GM23248 (cell line): ENCODE measurements around the gene CEP295NL. TPM values are rescaled to one million over a fixed set of nuclear protein-coding genes. Genes with fewer than 3 reads are reported as not detected.
A peak's percentile ranks its signal among the peaks of the same experiment; 100 is the strongest.

ENCODE experiments used
- DNase-seq: peaks from one replicate; pipeline ENCODE4 v3.0.0-alpha.2; 2015
- H2AFZ ChIP-seq: fragments of 200-600 bp; sonication (generic); 2 replicates; pipeline ENCODE4 v1.6.1; 2016; ENCODE audit warnings: antibody characterized with exemption
- H3F3A ChIP-seq: fragments of 200-600 bp; sonication (generic); 2 replicates; pipeline ENCODE4 v1.6.1; 2016; ENCODE audit warnings: mild to moderate bottlenecking, antibody characterized with exemption, mixed run types; ENCODE audit not compliant: insufficient read depth
- H3K27ac ChIP-seq: fragments of 200-600 bp; sonication (generic); 2 replicates; pipeline ENCODE4 v1.5.1; 2016; ENCODE audit warnings: mild to moderate bottlenecking
- H3K27me3 ChIP-seq: fragments of 200-600 bp; sonication (generic); replicated peaks from 2 replicates; pipeline ENCODE4 v1.6.1; 2016; ENCODE audit warnings: mild to moderate bottlenecking; ENCODE audit not compliant: insufficient read depth
- H3K36me3 ChIP-seq: fragments of 200-600 bp; sonication (generic); 2 replicates; pipeline ENCODE4 v1.6.1; 2016; ENCODE audit warnings: low read depth, mild to moderate bottlenecking
- H3K4me1 ChIP-seq: fragments of 200-600 bp; sonication (generic); 2 replicates; pipeline ENCODE4 v1.6.1; 2016; ENCODE audit warnings: mild to moderate bottlenecking; ENCODE audit not compliant: insufficient read depth
- H3K4me2 ChIP-seq: fragments of 200-600 bp; sonication (generic); one replicate; pipeline ENCODE4 v1.6.1; 2016; ENCODE audit warnings: mild to moderate bottlenecking; ENCODE audit not compliant: unreplicated experiment
- H3K4me3 ChIP-seq: fragments of 200-600 bp; sonication (generic); 2 replicates; pipeline ENCODE4 v1.5.1; 2016; ENCODE audit warnings: mild to moderate bottlenecking
- H3K79me2 ChIP-seq: fragments of 200-600 bp; sonication (generic); 2 replicates; pipeline ENCODE4 v1.6.1; 2016; ENCODE audit warnings: mild to moderate bottlenecking; ENCODE audit not compliant: insufficient read depth
- H3K9ac ChIP-seq: fragments of 200-600 bp; sonication (generic); 2 replicates; pipeline ENCODE4 v1.6.1; 2016; ENCODE audit warnings: mild to moderate bottlenecking
- H3K9me2 ChIP-seq: fragments of 200-600 bp; sonication (generic); 2 replicates; pipeline ENCODE4 v1.6.1; 2016; ENCODE audit warnings: mixed run types, mild to moderate bottlenecking, moderate library complexity; ENCODE audit not compliant: insufficient read depth
- H3K9me3 ChIP-seq: fragments of 200-600 bp; sonication (generic); one replicate; pipeline ENCODE4 v1.6.1; 2017; ENCODE audit warnings: low read depth
- H4K20me1 ChIP-seq: fragments of 200-600 bp; sonication (generic); 2 replicates; pipeline ENCODE4 v1.6.0; 2016; ENCODE audit not compliant: insufficient read depth
- EZH2 ChIP-seq: fragments of 200-600 bp; sonication (generic); IDR thresholded peaks from 2 replicates; pipeline ENCODE4 v1.6.1; 2018; ENCODE audit warnings: antibody characterized with exemption, mild to moderate bottlenecking; ENCODE audit not compliant: insufficient read depth, poor library complexity, severe bottlenecking
- EZH2phosphoT487 ChIP-seq: fragments of 200-600 bp; sonication (generic); IDR thresholded peaks from 2 replicates; pipeline ENCODE4 v1.6.1; 2018; ENCODE audit warnings: antibody characterized with exemption, moderate library complexity, mild to moderate bottlenecking, low read depth; ENCODE audit not compliant: insufficient read depth
- WGBS, 2 experiments: methylation state at CpG; one replicate each; pipeline ENCODE4 v1.1.6; 2015 to 2017; ENCODE audit warnings: low lambda C conversion rate in 2 of 2, low coverage in 1 of 2; ENCODE audit errors: missing lambda C conversion rate in 2 of 2; 5-methylcytosine and 5-hydroxymethylcytosine counted together
- in situ Hi-C: fragments of 300-500 bp; cut with MboI; formaldehyde crosslinking; loops from 2 replicates; pipeline ENCODE4 v1.15.0; 2020
- polyA plus RNA-seq: library from polyadenylated mRNA; unstranded; fragments of >200 nt; fragmentation: Nextera tagmentation; extraction: Ambion mirVana; gene quantifications from 2 replicates; pipeline ENCODE4 v1.2.1, GENCODE V29; 2016
- total RNA-seq: library from RNA; depleted of rRNA; stranded (reverse); fragments of >200 nt; shearing (Covaris generic); gene quantifications from 2 replicates; pipeline ENCODE4 v1.2.3, GENCODE V29; 2014

The CEP295NL gene
- total and polyA plus RNA-seq, 2 experiments from 2014 or later = 0.11 to 0.14 TPM

GRCh38 chr17:78896834-78897663, 6.0 kb downstream of the CEP295NL start:
- DNase-seq = no peak

DNA sequence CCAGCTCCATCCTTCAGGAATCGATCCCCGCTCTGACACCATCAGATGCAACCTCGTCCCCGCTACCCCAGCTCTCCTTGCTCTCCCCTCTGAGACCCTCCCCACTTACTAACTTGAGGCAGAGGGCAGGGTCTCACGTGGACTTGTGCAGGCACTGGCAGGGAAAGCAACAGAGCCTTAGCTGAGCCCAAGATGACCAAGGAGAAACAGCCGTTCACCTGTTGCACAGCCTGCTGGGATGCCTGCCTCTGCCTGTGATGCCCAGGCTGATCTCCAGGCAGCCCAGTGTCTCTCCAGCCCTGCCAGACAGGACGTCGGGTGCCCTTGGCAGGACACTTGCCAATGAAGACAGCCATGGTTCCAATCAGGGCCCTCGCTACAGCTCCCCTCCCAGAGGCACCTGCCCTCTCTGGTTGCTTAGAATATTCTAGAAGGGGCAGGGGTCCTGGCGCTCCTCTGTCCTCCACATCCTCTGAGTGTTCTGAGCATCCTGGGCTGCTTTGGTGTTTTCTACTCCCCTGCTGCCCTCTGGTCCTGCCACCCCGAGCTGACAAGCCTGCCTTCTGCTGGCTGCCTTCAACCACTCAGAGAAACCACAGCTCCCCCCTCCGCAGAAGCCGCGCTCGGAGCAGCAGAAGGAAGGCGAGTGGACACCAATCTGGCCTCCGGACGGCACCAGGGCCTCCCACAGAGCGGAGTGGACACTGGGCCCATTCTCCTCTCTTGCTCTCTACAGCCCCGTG, 6.7 kb downstream of the CEP295NL start:
- H3K9ac ChIP-seq = peak overlapping the region; percentile 20
- peaks cover 47% of the 10 kb centered on the region for H3F3A ChIP-seq
- WGBS, 2 experiments = 57 to 59% methylated on average over 20 of the region's 20 CpGs
- in situ Hi-C loops = no loop called here
- H3K27ac ChIP-seq = peak overlapping the region; percentile 38
- H3K27me3 ChIP-seq = no peaks in the 10 kb centered on the region
- H4K20me1 ChIP-seq = no peaks in the 10 kb centered on the region; the same call in 1 of the 2 replicates
- no peak for DNase-seq
- peaks cover 14% of the 10 kb centered on the region; the same call in 1 of the 2 replicates for H3K36me3 ChIP-seq
- H3K4me1 ChIP-seq = peaks cover 23% of the 10 kb centered on the region
- no peak overlapping the region for H3K4me3 ChIP-seq
- no peaks in the 10 kb centered on the region for H3K9me3 ChIP-seq
- TF ChIP-seq EZH2 (no peak), EZH2phosphoT487 (no peak)
- no peaks in the 10 kb centered on the region for H3K9me2 ChIP-seq
- no peak overlapping the region for H2AFZ ChIP-seq
- H3K79me2 ChIP-seq = peaks cover 100% of the 10 kb centered on the region
- peak overlapping the region; percentile 20 for H3K4me2 ChIP-seq

More at GRCh38 chr17:78896834-78897663, 6.0 kb downstream of the CEP295NL start:
- Histone ChIP-seq H3K4me2 (no peak overlapping the region), H3K4me3 (no peak overlapping the region), H3K9me3 (no peaks in the 10 kb centered on the region), H3F3A (peaks cover 44% of the 10 kb centered on the region), H3K36me3 (peaks cover 14% of the 10 kb centered on the region; the same call in 1 of the 2 replicates), H3K4me1 (peaks cover 23% of the 10 kb centered on the region), H2AFZ (no peak overlapping the region), H3K9ac (peak overlapping the region; percentile 27), H3K27me3 (no peaks in the 10 kb centered on the region), H4K20me1 (no peaks in the 10 kb centered on the region; the same call in 1 of the 2 replicates), H3K79me2 (peaks cover 100% of the 10 kb centered on the region), H3K9me2 (no peaks in the 10 kb centered on the region), H3K27ac (peak overlapping the region; percentile 20; the same call in 1 of the 2 replicates)
- WGBS, 2 experiments = 55 to 56% methylated on average over 24 to 34 of the region's 34 CpGs
- TF ChIP-seq EZH2phosphoT487 = no peak
- no peak for TF ChIP-seq EZH2
- in situ Hi-C loops = no loop called here

GRCh38 chr17:78895322-78895721, 7.7 kb downstream of the CEP295NL start:
- WGBS, 2 experiments = 15 to 16% methylated on average over 5 of the region's 5 CpGs
- Histone ChIP-seq H3K27me3 (no peaks in the 10 kb centered on the region), H3K79me2 (peaks cover 100% of the 10 kb centered on the region), H3K36me3 (peaks cover 6% of the 10 kb centered on the region; the same call in 1 of the 2 replicates), H4K20me1 (no peaks in the 10 kb centered on the region; the same call in 1 of the 2 replicates), H3K27ac (peak overlapping the region; percentile 38), H3K4me2 (peak overlapping the region; percentile 20), H2AFZ (no peak overlapping the region), H3K4me1 (peaks cover 23% of the 10 kb centered on the region), H3K4me3 (no peak overlapping the region), H3K9me2 (no peaks in the 10 kb centered on the region), H3K9ac (peak overlapping the region; percentile 20; the same call in 1 of the 2 replicates), H3K9me3 (no peaks in the 10 kb centered on the region), H3F3A (peaks cover 57% of the 10 kb centered on the region)
- in situ Hi-C loops = no loop called here
- TF ChIP-seq EZH2 = no peak
- no peak for TF ChIP-seq EZH2phosphoT487
- peak; percentile 27 for DNase-seq

- peaks cover 100% of the 10 kb centered on the region for H3K79me2 ChIP-seq
- no peak overlapping the region for H3K4me3 ChIP-seq
- H3F3A ChIP-seq = peaks cover 61% of the 10 kb centered on the region
- H3K9ac ChIP-seq = no peak overlapping the region
- peaks cover 23% of the 10 kb centered on the region for H3K4me1 ChIP-seq
- WGBS, 2 experiments = 13 to 18% methylated on average over 4 of the region's 4 CpGs
- in situ Hi-C loops = no loop called here
- no peak overlapping the region for H2AFZ ChIP-seq
- no peaks in the 10 kb centered on the region; the same call in 1 of the 2 replicates for H4K20me1 ChIP-seq
- H3K27me3 ChIP-seq = no peaks in the 10 kb centered on the region
- no peaks in the 10 kb centered on the region; the same call in 1 of the 2 replicates for H3K36me3 ChIP-seq
- H3K9me2 ChIP-seq = no peaks in the 10 kb centered on the region
- peak overlapping the region; percentile 12; the same call in 1 of the 2 replicates for H3K27ac ChIP-seq
- DNase-seq = no peak
- no peak overlapping the region for H3K4me2 ChIP-seq
- H3K9me3 ChIP-seq = no peaks in the 10 kb centered on the region
- TF ChIP-seq EZH2phosphoT487 (no peak), EZH2 (no peak)
These were observed 9.3 kb downstream of the CEP295NL start for GRCh38 chr17:78893684-78894083.
